ENCODE measurements around the gene MB21D2.

GRCh38 chr3:192917028-192917403 lies 640 bp downstream of the MB21D2 start:
- TF ChIP-seq, protein P1, sequence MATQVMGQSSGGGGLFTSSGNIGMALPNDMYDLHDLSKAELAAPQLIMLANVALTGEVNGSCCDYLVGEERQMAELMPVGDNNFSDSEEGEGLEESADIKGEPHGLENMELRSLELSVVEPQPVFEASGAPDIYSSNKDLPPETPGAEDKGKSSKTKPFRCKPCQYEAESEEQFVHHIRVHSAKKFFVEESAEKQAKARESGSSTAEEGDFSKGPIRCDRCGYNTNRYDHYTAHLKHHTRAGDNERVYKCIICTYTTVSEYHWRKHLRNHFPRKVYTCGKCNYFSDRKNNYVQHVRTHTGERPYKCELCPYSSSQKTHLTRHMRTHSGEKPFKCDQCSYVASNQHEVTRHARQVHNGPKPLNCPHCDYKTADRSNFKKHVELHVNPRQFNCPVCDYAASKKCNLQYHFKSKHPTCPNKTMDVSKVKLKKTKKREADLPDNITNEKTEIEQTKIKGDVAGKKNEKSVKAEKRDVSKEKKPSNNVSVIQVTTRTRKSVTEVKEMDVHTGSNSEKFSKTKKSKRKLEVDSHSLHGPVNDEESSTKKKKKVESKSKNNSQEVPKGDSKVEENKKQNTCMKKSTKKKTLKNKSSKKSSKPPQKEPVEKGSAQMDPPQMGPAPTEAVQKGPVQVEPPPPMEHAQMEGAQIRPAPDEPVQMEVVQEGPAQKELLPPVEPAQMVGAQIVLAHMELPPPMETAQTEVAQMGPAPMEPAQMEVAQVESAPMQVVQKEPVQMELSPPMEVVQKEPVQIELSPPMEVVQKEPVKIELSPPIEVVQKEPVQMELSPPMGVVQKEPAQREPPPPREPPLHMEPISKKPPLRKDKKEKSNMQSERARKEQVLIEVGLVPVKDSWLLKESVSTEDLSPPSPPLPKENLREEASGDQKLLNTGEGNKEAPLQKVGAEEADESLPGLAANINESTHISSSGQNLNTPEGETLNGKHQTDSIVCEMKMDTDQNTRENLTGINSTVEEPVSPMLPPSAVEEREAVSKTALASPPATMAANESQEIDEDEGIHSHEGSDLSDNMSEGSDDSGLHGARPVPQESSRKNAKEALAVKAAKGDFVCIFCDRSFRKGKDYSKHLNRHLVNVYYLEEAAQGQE (IDR thresholded peaks at IDR 0.05; ENCODE audit: insufficient read depth in 1 of 2, low read depth in 2 of 2, low read length in 2 of 2): no peak
- TF ChIP-seq POLR2AphosphoS5 (IDR thresholded peaks at IDR 0.05; ENCODE audit: low read depth, low read length): no peak
- TF ChIP-seq SIN3A (IDR thresholded peaks at IDR 0.05; ENCODE audit: borderline replicate concordance, insufficient read depth, low read length): no peak
- no peak for TF ChIP-seq TAF1 (IDR thresholded peaks at IDR 0.05; ENCODE audit: borderline replicate concordance, insufficient read depth, low read length)
